Osteocyte (in vitro differentiated cells): Measurements from ENCODE around the gene GLOD5. TPM values are rescaled to one million over a fixed set of nuclear protein-coding genes. Genes with fewer than 3 reads are reported as not detected.

ENCODE experiments used
- DNase-seq: peaks from one replicate; pipeline ENCODE4 v3.0.0; 2021; ENCODE audit warnings: mixed read lengths; ENCODE audit not compliant: unreplicated experiment; ENCODE audit errors: extremely low spot score
- H3K27ac Mint-ChIP-seq: one replicate; pipeline ENCODE4 v1.8.0; 2021; ENCODE audit warnings: mild to moderate bottlenecking, mixed read lengths; ENCODE audit not compliant: unreplicated experiment
- H3K27me3 Mint-ChIP-seq: one replicate; pipeline ENCODE4 v1.8.0; 2021; ENCODE audit warnings: mixed read lengths; ENCODE audit not compliant: unreplicated experiment
- H3K36me3 Mint-ChIP-seq: one replicate; pipeline ENCODE4 v1.8.0; 2021; ENCODE audit warnings: mixed read lengths; ENCODE audit not compliant: unreplicated experiment
- H3K4me1 Mint-ChIP-seq: one replicate; pipeline ENCODE4 v1.8.0; 2021; ENCODE audit warnings: mixed read lengths; ENCODE audit not compliant: unreplicated experiment
- H3K4me3 Mint-ChIP-seq: one replicate; pipeline ENCODE4 v1.8.0; 2021; ENCODE audit warnings: mild to moderate bottlenecking, moderate library complexity, mixed read lengths; ENCODE audit not compliant: unreplicated experiment
- H3K9me3 Mint-ChIP-seq: one replicate; pipeline ENCODE4 v1.8.0; 2021; ENCODE audit warnings: mixed read lengths; ENCODE audit not compliant: unreplicated experiment
- total RNA-seq: library from RNA; stranded (reverse); gene quantifications from 2 replicates; pipeline ENCODE4 v1.2.1, GENCODE V29; 2021
- TF ChIP-seq, protein P1 (sequence below): fragments of 200-600 bp; sonication (generic); IDR thresholded peaks from 2 replicates; pipeline ENCODE4 v1.5.0; 2021; ENCODE audit warnings: antibody characterized with exemption, mild to moderate bottlenecking, moderate library complexity

GLOD5 gene
- total RNA-seq, 1 donor from 2014 or later: not detected

DNA sequence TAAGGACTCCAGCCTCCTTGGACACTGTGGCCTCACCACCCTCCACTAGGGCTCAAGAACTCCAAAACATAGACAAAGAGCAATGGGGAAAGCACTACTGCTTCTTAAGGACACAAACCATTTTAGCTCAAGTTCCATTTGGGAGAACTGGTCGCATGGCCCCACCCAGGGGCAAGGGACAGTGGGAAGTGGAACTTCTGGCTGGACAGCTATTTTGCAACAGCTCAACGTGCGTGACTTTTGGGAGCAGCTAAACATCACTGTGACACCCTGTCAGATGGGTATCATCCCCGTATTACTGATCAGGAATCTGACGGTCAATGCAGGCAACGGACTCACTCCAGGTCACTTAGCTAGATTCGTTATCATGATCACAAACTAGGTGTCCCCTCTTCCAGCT lies 9.0 kb upstream of the GLOD5 start:
- H3K4me1 Mint-ChIP-seq: no peaks in the 10 kb centered on the region
- TF ChIP-seq, protein P1, sequence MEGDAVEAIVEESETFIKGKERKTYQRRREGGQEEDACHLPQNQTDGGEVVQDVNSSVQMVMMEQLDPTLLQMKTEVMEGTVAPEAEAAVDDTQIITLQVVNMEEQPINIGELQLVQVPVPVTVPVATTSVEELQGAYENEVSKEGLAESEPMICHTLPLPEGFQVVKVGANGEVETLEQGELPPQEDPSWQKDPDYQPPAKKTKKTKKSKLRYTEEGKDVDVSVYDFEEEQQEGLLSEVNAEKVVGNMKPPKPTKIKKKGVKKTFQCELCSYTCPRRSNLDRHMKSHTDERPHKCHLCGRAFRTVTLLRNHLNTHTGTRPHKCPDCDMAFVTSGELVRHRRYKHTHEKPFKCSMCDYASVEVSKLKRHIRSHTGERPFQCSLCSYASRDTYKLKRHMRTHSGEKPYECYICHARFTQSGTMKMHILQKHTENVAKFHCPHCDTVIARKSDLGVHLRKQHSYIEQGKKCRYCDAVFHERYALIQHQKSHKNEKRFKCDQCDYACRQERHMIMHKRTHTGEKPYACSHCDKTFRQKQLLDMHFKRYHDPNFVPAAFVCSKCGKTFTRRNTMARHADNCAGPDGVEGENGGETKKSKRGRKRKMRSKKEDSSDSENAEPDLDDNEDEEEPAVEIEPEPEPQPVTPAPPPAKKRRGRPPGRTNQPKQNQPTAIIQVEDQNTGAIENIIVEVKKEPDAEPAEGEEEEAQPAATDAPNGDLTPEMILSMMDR: no peak

DNA sequence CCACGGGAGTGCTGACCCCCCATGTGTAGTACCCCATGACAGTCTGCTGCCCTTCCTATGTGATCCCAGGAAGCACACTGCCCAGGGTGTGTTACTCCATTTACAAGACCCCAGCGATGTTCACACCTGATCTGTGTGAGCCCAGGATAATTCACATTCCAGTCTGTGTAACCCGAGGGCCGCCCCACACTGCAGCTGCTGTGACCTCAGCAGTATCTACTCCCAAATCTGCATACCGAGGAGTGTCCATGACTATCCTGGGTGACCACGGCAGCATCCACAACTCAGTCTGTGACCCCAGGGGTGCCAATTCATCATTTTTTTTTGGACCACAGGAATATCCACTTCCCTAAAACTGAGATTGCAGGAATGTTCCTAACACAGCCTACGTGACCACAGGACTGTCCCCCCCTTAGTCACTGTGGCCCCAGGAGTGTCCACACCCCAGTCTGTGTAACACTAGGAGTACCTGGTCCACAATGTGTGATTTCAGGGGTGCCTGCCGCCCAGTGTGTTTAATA lies 7.8 kb upstream of the GLOD5 start:
- Mint-ChIP-seq H3K36me3 (no peaks in the 10 kb centered on the region), H3K4me3 (no peak overlapping the region), H3K27me3 (peaks cover 5% of the 10 kb centered on the region), H3K9me3 (no peaks in the 10 kb centered on the region), H3K27ac (no peak overlapping the region), H3K4me1 (no peaks in the 10 kb centered on the region)
- no peak for DNase-seq
- TF ChIP-seq, protein P1: no peak

More for the DNA sequence above, 9.0 kb upstream of the GLOD5 start:
- H3K4me3 Mint-ChIP-seq: no peak overlapping the region
- DNase-seq: no peak
- H3K27ac Mint-ChIP-seq: no peak overlapping the region
- peaks cover 3% of the 10 kb centered on the region for H3K27me3 Mint-ChIP-seq
- H3K9me3 Mint-ChIP-seq: no peaks in the 10 kb centered on the region
- no peaks in the 10 kb centered on the region for H3K36me3 Mint-ChIP-seq

DNA sequence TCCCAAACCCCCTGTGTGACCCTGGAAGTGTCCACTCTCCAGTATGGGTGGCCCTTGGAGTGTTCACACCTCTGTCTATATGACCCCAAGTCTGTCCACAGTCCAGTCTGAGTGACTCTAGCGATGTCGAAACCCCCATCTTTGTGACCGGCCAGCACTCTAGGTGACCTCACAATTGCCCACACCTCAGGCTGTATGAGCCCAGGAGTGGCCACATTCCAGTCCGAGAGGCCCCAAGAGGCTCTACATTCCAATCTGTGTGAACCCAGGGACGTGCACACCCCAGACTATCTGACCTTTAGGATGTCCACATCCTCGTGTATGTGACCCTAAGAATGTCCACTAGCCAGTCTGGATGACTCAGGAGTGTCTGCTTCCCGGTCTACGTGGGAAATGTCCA lies 7.3 kb upstream of the GLOD5 start:
- H3K4me1 Mint-ChIP-seq: no peaks in the 10 kb centered on the region
- H3K9me3 Mint-ChIP-seq: no peaks in the 10 kb centered on the region
- H3K27ac Mint-ChIP-seq: no peak overlapping the region
- H3K27me3 Mint-ChIP-seq: peaks cover 5% of the 10 kb centered on the region
- no peak for DNase-seq
- no peak overlapping the region for H3K4me3 Mint-ChIP-seq
- TF ChIP-seq, protein P1: no peak
- no peaks in the 10 kb centered on the region for H3K36me3 Mint-ChIP-seq

- DNase-seq: no peak
- Mint-ChIP-seq H3K4me3 (no peak overlapping the region), H3K27ac (no peak overlapping the region), H3K9me3 (peaks cover 9% of the 10 kb centered on the region), H3K27me3 (no peaks in the 10 kb centered on the region), H3K36me3 (no peaks in the 10 kb centered on the region), H3K4me1 (no peaks in the 10 kb centered on the region)
- TF ChIP-seq, protein P1: no peak
Observed at GRCh38 chrX:48769230-48769629, 7.7 kb downstream of the GLOD5 start.

- Mint-ChIP-seq H3K36me3 (no peaks in the 10 kb centered on the region), H3K4me1 (no peaks in the 10 kb centered on the region), H3K27ac (no peak overlapping the region), H3K9me3 (peaks cover 9% of the 10 kb centered on the region), H3K4me3 (no peak overlapping the region), H3K27me3 (no peaks in the 10 kb centered on the region)
- no peak for DNase-seq
- TF ChIP-seq, protein P1: no peak
Observed at GRCh38 chrX:48770296-48770695, 8.7 kb downstream of the GLOD5 start.
